Muscle of leg (tissue), 11 donors: ENCODE measurements around the gene NUDT15. TPM values are rescaled to one million over a fixed set of nuclear protein-coding genes. Genes with fewer than 3 reads are reported as not detected.

Source experiments
- DNase-seq: peaks from one replicate; pipeline ENCODE4 v3.0.0; 2013
- H3K27ac ChIP-seq: one replicate; pipeline ENCODE4 v1.5.1; 2013; ENCODE audit warnings: mild to moderate bottlenecking, low read length, control low read depth
- H3K27me3 ChIP-seq: one replicate; pipeline ENCODE4 v1.6.1; 2013; ENCODE audit warnings: low read length; ENCODE audit not compliant: control insufficient read depth, insufficient read depth
- H3K36me3 ChIP-seq: one replicate; pipeline ENCODE4 v1.6.1; 2013; ENCODE audit warnings: low read length; ENCODE audit not compliant: control insufficient read depth, insufficient read depth
- H3K4me1 ChIP-seq: one replicate; pipeline ENCODE4 v1.6.1; 2013; ENCODE audit warnings: low read length; ENCODE audit not compliant: control insufficient read depth, insufficient read depth
- H3K4me3 ChIP-seq: one replicate; pipeline ENCODE4 v1.5.1; 2013; ENCODE audit warnings: low read length, control low read depth
- H3K9me3 ChIP-seq: replicated peaks from 2 replicates; pipeline ENCODE4 v1.6.1; 2013; ENCODE audit warnings: low read depth, low read length; ENCODE audit not compliant: control insufficient read depth
- WGBS: methylation state at CpG from one replicate; pipeline ENCODE4 v1.1.5; 2013; ENCODE audit warnings: missing lambda C conversion rate; ENCODE audit not compliant: insufficient coverage; 5-methylcytosine and 5-hydroxymethylcytosine counted together
- polyA plus RNA-seq, 8 donors: library from polyadenylated mRNA; unstranded; fragments of 120-200 nt; gene quantifications; one replicate each; pipeline versions ENCODE4 v1.2.1 to v1.2.3, GENCODE V29; 2013; ENCODE audit warnings: inconsistent platforms in 1 of 8, low replicate concordance in 1 of 8; ENCODE audit not compliant: insufficient read length in 8 of 8, insufficient read depth in 1 of 8
- total RNA-seq: library from RNA; stranded (reverse); fragments of 120-200 nt; gene quantifications from one replicate; pipeline ENCODE4 v1.2.4, GENCODE V29; 2013

NUDT15 gene
- total and polyA plus RNA-seq, 9 donors = 12.1 to 14.6 (median 13.3) TPM

- H3K4me1 ChIP-seq = no peaks in the 10 kb centered on the region
- no peaks in the 10 kb centered on the region for H3K27me3 ChIP-seq
- whole genome bisulfite sequencing = 94% methylated on average over 3 of the region's 3 CpGs
- H3K36me3 ChIP-seq = peaks cover 30% of the 10 kb centered on the region
- H3K9me3 ChIP-seq = peaks cover 43% of the 10 kb centered on the region
- no peak overlapping the region for H3K27ac ChIP-seq
- DNase-seq = no peak
- H3K4me3 ChIP-seq = no peak overlapping the region
Observed at GRCh38 chr13:48066310-48066989, 28.9 kb downstream of the NUDT15 start.

GRCh38 chr13:48068036-48068435 is 30.5 kb downstream of the NUDT15 start:
- DNase-seq = no peak
- H3K27ac ChIP-seq = no peak overlapping the region
- H3K9me3 ChIP-seq = peaks cover 58% of the 10 kb centered on the region
- no peak overlapping the region for H3K4me3 ChIP-seq
- H3K4me1 ChIP-seq = no peaks in the 10 kb centered on the region
- no peaks in the 10 kb centered on the region for H3K27me3 ChIP-seq
- peaks cover 42% of the 10 kb centered on the region for H3K36me3 ChIP-seq

- Histone ChIP-seq H3K36me3 (peaks cover 51% of the 10 kb centered on the region), H3K27me3 (no peaks in the 10 kb centered on the region), H3K9me3 (peaks cover 66% of the 10 kb centered on the region), H3K27ac (no peak overlapping the region), H3K4me1 (no peaks in the 10 kb centered on the region), H3K4me3 (no peak overlapping the region)
- no CpG with 5 or more reads among the region's 2 CpGs for WGBS
- DNase-seq = no peak
Observed at GRCh38 chr13:48068952-48069351, 31.4 kb downstream of the NUDT15 start.

GRCh38 chr13:48069573-48069972 is 32.0 kb downstream of the NUDT15 start:
- no CpG with 5 or more reads among the region's 1 CpG for WGBS

GRCh38 chr13:48070942-48071341 is 33.4 kb downstream of the NUDT15 start:
- DNase-seq = no peak
- WGBS = no CpG with 5 or more reads among the region's 5 CpGs
- Histone ChIP-seq H3K36me3 (peaks cover 63% of the 10 kb centered on the region), H3K27me3 (no peaks in the 10 kb centered on the region), H3K4me1 (no peaks in the 10 kb centered on the region), H3K9me3 (peaks cover 70% of the 10 kb centered on the region), H3K4me3 (no peak overlapping the region), H3K27ac (no peak overlapping the region)

More at GRCh38 chr13:48069573-48069972, 32.0 kb downstream of the NUDT15 start:
- H3K4me3 ChIP-seq = no peak overlapping the region
- no peak for DNase-seq
- H3K9me3 ChIP-seq = peaks cover 71% of the 10 kb centered on the region
- no peak overlapping the region for H3K27ac ChIP-seq
- no peaks in the 10 kb centered on the region for H3K27me3 ChIP-seq
- peaks cover 58% of the 10 kb centered on the region for H3K36me3 ChIP-seq
- no peaks in the 10 kb centered on the region for H3K4me1 ChIP-seq

GRCh38 chr13:48072304-48072703 is 34.8 kb downstream of the NUDT15 start:
- H3K4me1 ChIP-seq = no peaks in the 10 kb centered on the region
- no peak overlapping the region for H3K4me3 ChIP-seq
- peaks cover 59% of the 10 kb centered on the region for H3K9me3 ChIP-seq
- no peak for DNase-seq
- peaks cover 59% of the 10 kb centered on the region for H3K36me3 ChIP-seq
- no peak overlapping the region for H3K27ac ChIP-seq
- WGBS = 100% methylated on average over 3 of the region's 3 CpGs
- no peaks in the 10 kb centered on the region for H3K27me3 ChIP-seq

GRCh38 chr13:48072787-48073186 is 35.3 kb downstream of the NUDT15 start:
- no peak for DNase-seq
- Histone ChIP-seq H3K4me3 (no peak overlapping the region), H3K9me3 (peaks cover 55% of the 10 kb centered on the region), H3K27ac (no peak overlapping the region), H3K36me3 (peaks cover 57% of the 10 kb centered on the region), H3K27me3 (no peaks in the 10 kb centered on the region), H3K4me1 (no peaks in the 10 kb centered on the region)
- no CpG with 5 or more reads among the region's 2 CpGs for WGBS

- Histone ChIP-seq H3K27me3 (no peaks in the 10 kb centered on the region), H3K36me3 (peaks cover 57% of the 10 kb centered on the region), H3K27ac (no peak overlapping the region), H3K4me1 (no peaks in the 10 kb centered on the region), H3K4me3 (no peak overlapping the region), H3K9me3 (peaks cover 45% of the 10 kb centered on the region)
- no peak for DNase-seq
- 100% methylated on average over 1 of the region's 2 CpGs for WGBS
Observed at GRCh38 chr13:48074006-48074405, 36.5 kb downstream of the NUDT15 start.

- Histone ChIP-seq H3K4me1 (no peaks in the 10 kb centered on the region), H3K4me3 (no peak overlapping the region), H3K27me3 (no peaks in the 10 kb centered on the region), H3K27ac (no peak overlapping the region), H3K9me3 (peaks cover 12% of the 10 kb centered on the region), H3K36me3 (peaks cover 49% of the 10 kb centered on the region)
- DNase-seq = no peak
- WGBS = 50% methylated on average over 2 of the region's 2 CpGs
Observed at GRCh38 chr13:48078251-48078656, 40.7 kb downstream of the NUDT15 start.

GRCh38 chr13:48081739-48082138 is 44.2 kb downstream of the NUDT15 start:
- peaks cover 42% of the 10 kb centered on the region for H3K36me3 ChIP-seq
- H3K4me3 ChIP-seq = no peak overlapping the region
- H3K4me1 ChIP-seq = no peaks in the 10 kb centered on the region
- no peaks in the 10 kb centered on the region for H3K27me3 ChIP-seq
- 80% methylated on average over 1 of the region's 4 CpGs for WGBS
- DNase-seq = no peak
- H3K9me3 ChIP-seq = no peaks in the 10 kb centered on the region
- H3K27ac ChIP-seq = no peak overlapping the region

- H3K4me3 ChIP-seq = no peak overlapping the region
- H3K9me3 ChIP-seq = no peaks in the 10 kb centered on the region
- 100% methylated on average over 1 of the region's 2 CpGs for WGBS
- no peak overlapping the region for H3K27ac ChIP-seq
- no peaks in the 10 kb centered on the region for H3K4me1 ChIP-seq
- no peak for DNase-seq
- H3K27me3 ChIP-seq = no peaks in the 10 kb centered on the region
- H3K36me3 ChIP-seq = peaks cover 14% of the 10 kb centered on the region
Observed at GRCh38 chr13:48086272-48086671, 48.7 kb downstream of the NUDT15 start.
